Tibial nerve (tissue), 4 donors: ENCODE results near the gene IGFBP2. TPM values are rescaled to one million over a fixed set of nuclear protein-coding genes. Genes with fewer than 3 reads are reported as not detected.

Experiments
- DNase-seq, 2 donors: peaks; one replicate each; pipeline ENCODE4 v3.0.0-alpha.2; 2019; ENCODE audit warnings: low spot score in 2 of 2
- H3K27ac ChIP-seq, 4 donors: fragments of 200-600 bp; sonication (generic) in 3 of 4; one replicate each; pipeline ENCODE4 v1.5.1; 2017 to 2019; ENCODE audit warnings: mild to moderate bottlenecking in 1 of 4
- H3K27me3 ChIP-seq, 2 donors: fragments of 200-600 bp; sonication (generic) in 1 of 2; one replicate each; pipeline versions ENCODE4 v1.5.1 to v1.6.0; 2017 to 2019
- H3K36me3 ChIP-seq, 3 donors: fragments of 200-600 bp; sonication (generic); one replicate each; pipeline ENCODE4 v1.5.1; 2018 to 2019
- H3K4me1 ChIP-seq, 4 donors: fragments of 200-600 bp; sonication (generic) in 3 of 4; one replicate each; pipeline ENCODE4 v1.5.1; 2017 to 2019
- H3K4me3 ChIP-seq, 4 donors: fragments of 200-600 bp; sonication (generic) in 3 of 4; one replicate each; pipeline ENCODE4 v1.5.1; 2017 to 2019; ENCODE audit warnings: mild to moderate bottlenecking in 1 of 4, moderate library complexity in 1 of 4
- H3K9me3 ChIP-seq, 4 donors: fragments of 200-600 bp; sonication (generic) in 3 of 4; one replicate each; pipeline ENCODE4 v1.5.1; 2017 to 2019
- EP300 ChIP-seq, 2 donors: sonication (generic); formaldehyde crosslinking; IDR thresholded peaks; one replicate each; pipeline ENCODE4 v1.6.1; 2017; ENCODE audit warnings: antibody characterized with exemption in 2 of 2, mild to moderate bottlenecking in 1 of 2
- POLR2A ChIP-seq, 2 donors: fragments of 450-650 bp; IDR thresholded peaks; one replicate each; pipeline ENCODE4 v1.6.1; 2017; ENCODE audit warnings: antibody characterized with exemption in 2 of 2, mild to moderate bottlenecking in 2 of 2, moderate library complexity in 2 of 2
- WGBS, 2 donors: methylation state at CpG; one replicate each; pipeline ENCODE4 v1.1.5; 2018; 5-methylcytosine and 5-hydroxymethylcytosine counted together
- total RNA-seq, 4 donors: library from RNA; depleted of rRNA; stranded (reverse); fragments of >200 nt; gene quantifications; one replicate each; pipeline ENCODE4 v1.1.0, GENCODE V29; 2016
- TF ChIP-seq, protein P1 (sequence below), 5 experiments: fragments of 200-600 bp in 3 of 5; fragments of 450-650 bp in 2 of 5; sonication (generic) in 3 of 5; IDR thresholded peaks; one replicate each; pipeline ENCODE4 v1.5.1; 2016 to 2019; ENCODE audit warnings: antibody characterized with exemption in 5 of 5, mild to moderate bottlenecking in 3 of 5, moderate library complexity in 2 of 5

The IGFBP2 gene
- total RNA-seq, 4 donors from 2014 or later = 125 to 337 (median 157) TPM

DNA sequence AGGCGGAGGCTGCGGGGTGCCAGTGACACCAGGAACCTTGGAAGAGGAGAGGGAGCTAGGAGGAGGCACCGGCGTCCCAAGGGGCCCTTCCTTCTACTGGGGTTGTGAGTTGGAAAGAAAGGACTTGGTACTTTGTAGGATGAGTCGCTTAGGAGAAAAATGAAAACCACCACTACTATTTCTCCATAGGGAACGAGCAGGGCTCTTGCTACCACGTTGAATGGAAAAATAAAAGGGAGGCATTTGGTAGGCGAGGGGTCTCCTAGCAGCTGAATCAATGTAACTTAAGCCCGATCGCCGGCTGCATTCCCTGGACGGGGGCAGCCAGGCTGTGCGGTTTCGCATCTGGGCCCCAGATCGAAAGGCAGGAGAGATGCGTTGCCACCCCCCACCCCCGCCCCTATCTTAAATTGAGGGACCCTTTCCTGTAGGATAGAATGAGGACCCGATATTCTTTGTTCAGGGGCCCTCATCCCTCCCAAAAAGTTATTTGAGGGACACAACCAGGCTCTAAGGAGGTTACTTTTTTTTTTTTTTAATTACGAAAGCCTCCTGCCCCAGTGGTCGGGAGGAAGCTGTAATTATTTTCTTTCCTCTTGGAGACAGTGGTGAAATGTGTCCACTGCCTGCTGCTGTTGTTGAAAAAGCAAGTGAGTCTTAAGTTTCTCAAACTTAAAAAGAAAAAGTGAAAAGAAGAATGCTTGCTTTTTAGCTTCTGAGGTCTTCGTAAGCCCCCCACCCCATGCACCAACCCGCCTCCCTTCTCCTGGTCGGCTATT lies 1.3 kb downstream of the IGFBP2 start:
- Histone ChIP-seq H3K27me3 (peaks cover 0 to 60% of the 10 kb centered on the region in 2 donors), H3K36me3 (no peaks in the 10 kb centered on the region), H3K4me1 (peaks cover 0 to 49% (median 26%) of the 10 kb centered on the region in 4 donors), H3K4me3 (peak overlapping the region; percentile 9 to 59 (median 38)), H3K27ac (peak overlapping the region in 1 of 4 donors; percentile 58), H3K9me3 (no peaks in the 10 kb centered on the region)
- no peak for DNase-seq
- whole genome bisulfite sequencing, 2 donors = 8 to 9% methylated on average over 23 of the region's 23 CpGs
- TF ChIP-seq EP300 (IDR thresholded peaks at IDR 0.05) (no peak), POLR2A (IDR thresholded peaks at IDR 0.05) (no peak)
- TF ChIP-seq, protein P1, sequence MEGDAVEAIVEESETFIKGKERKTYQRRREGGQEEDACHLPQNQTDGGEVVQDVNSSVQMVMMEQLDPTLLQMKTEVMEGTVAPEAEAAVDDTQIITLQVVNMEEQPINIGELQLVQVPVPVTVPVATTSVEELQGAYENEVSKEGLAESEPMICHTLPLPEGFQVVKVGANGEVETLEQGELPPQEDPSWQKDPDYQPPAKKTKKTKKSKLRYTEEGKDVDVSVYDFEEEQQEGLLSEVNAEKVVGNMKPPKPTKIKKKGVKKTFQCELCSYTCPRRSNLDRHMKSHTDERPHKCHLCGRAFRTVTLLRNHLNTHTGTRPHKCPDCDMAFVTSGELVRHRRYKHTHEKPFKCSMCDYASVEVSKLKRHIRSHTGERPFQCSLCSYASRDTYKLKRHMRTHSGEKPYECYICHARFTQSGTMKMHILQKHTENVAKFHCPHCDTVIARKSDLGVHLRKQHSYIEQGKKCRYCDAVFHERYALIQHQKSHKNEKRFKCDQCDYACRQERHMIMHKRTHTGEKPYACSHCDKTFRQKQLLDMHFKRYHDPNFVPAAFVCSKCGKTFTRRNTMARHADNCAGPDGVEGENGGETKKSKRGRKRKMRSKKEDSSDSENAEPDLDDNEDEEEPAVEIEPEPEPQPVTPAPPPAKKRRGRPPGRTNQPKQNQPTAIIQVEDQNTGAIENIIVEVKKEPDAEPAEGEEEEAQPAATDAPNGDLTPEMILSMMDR (IDR thresholded peaks at IDR 0.05) = no peak

DNA sequence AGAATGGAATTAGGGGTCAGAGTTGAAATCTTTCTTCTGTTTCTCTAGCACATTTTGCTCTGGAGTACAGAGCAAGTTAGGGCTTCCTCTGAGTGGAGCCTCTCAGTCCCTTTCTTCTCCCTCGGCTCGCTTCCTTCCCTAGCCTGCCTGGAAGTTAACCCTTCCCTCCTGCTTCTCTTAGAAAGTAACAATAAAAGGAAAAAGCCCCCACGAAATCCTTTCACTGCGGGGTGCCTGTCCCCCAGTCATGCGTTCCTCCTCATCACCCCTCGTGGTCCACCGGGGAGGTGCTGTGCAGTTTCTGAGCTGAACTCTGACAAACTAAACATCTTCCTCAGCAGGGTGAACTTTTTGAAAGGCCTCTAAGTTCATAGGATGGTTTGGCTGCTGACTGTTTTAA lies 2.0 kb downstream of the IGFBP2 start:
- TF ChIP-seq EP300 (IDR thresholded peaks at IDR 0.05) (no peak), POLR2A (IDR thresholded peaks at IDR 0.05) (no peak)
- TF ChIP-seq, protein P1 (IDR thresholded peaks at IDR 0.05) = no peak
- H3K27ac ChIP-seq = peak overlapping the region in 2 of 4 donors; percentile 33 to 58
- peaks cover 0 to 60% of the 10 kb centered on the region in 2 donors for H3K27me3 ChIP-seq
- H3K9me3 ChIP-seq = no peaks in the 10 kb centered on the region
- H3K36me3 ChIP-seq = no peaks in the 10 kb centered on the region
- WGBS, 2 donors = 4 to 12% methylated on average over 7 of the region's 7 CpGs
- peaks cover 0 to 49% (median 26%) of the 10 kb centered on the region in 4 donors for H3K4me1 ChIP-seq
- no peak for DNase-seq
- peak overlapping the region in 2 of 4 donors; percentile 9 to 59 for H3K4me3 ChIP-seq

DNA sequence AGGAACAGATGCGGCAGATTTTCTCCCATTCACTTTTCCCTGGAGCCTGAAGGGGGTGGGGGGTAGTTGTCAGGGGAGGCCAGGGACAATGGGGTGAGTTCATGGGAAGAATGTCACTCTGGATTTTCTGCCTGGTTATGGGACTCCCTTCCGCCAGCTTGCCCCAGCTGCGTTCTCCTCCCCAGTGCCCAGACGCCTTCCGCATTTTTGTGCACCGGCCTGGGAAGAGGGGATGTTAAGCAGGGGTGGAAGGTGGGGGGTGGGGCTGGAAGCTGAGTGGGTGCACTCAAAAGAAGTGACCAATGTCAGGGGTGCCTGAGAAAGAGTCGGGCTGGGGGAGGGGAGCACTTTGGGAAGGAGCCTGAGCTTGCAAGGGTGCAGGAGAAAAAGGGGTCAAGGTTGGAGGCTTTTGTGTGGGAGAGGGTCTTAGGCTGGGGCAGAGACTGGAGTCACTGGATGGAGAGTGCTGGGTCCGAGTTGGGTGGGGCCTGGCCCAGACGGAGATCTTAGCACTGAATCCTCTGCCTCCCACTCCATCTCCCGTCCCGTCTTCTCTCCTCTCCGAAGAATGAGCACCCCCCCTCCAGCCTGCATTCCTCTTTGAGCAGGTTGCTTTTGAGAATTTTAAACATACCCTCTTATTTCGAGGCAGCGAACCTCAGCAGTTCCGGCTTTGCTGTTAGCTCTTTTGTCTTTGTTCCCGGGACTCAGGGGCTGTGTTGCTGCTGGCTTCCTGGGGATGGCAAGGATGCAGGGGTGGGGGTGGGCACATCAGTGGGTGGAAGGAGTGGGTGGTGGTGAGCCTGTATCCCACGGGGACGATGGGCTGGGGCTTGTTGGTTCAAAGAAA lies 2.7 kb downstream of the IGFBP2 start:
- H3K4me1 ChIP-seq = peaks cover 0 to 49% (median 26%) of the 10 kb centered on the region in 4 donors
- H3K36me3 ChIP-seq = no peaks in the 10 kb centered on the region
- DNase-seq = no peak
- peak overlapping the region in 2 of 4 donors; percentile 9 to 59 for H3K4me3 ChIP-seq
- H3K27me3 ChIP-seq = peaks cover 0 to 60% of the 10 kb centered on the region in 2 donors
- peak overlapping the region in 2 of 4 donors; percentile 33 to 58 for H3K27ac ChIP-seq
- TF ChIP-seq, protein P1 (IDR thresholded peaks at IDR 0.05) = no peak
- TF ChIP-seq EP300 (IDR thresholded peaks at IDR 0.05) = no peak
- no peak for TF ChIP-seq POLR2A (IDR thresholded peaks at IDR 0.05)
- 37 to 38% methylated on average over 18 of the region's 18 CpGs for WGBS, 2 donors
- H3K9me3 ChIP-seq = no peaks in the 10 kb centered on the region

DNA sequence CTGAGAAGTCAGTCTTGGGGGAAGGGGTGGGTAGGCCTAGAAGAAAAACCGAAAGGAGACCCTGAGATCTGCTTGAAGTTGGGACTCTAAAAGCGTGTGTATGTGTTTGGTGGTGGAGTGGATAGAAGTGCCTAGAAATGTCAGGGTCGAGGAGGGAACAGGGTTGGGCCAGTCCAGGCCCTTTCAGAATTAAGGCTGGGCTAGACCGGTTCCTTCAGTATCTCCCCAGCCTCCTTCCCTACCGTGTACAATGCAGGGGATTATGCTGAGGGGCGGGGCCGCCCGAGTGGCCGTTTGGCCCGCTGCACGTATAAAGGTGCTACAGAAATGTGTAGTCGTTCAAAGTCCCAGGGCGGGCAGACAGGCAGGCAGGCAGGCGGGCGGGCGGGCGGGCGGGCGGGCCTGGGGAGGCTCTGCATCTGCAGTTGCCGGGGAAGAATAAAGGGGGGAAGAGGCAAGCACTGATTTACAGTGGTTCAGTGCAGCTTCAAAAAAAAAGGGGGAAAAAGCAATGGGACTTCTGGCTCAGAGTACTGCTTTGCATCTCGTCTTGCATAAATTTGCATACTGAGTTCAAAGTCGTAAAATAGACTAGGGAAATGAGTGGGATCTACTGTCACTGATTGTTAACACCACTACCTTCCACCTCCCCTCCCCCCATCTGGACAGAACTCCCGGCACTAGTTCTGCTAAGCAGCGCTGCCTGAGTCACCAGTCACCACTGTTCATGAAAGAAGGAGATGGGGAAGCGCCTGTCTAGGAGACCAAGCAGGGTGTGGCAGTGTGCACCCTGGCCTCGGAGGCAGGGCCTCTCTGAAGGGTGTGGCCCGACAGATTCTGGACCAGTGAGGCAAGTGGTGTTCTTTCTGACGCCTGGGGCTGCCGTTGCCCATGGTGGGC lies 3.6 kb downstream of the IGFBP2 start:
- Histone ChIP-seq H3K27ac (peak overlapping the region in 1 of 4 donors; percentile 58), H3K4me3 (peak overlapping the region in 1 of 4 donors; percentile 59), H3K4me1 (peaks cover 0 to 49% (median 26%) of the 10 kb centered on the region in 4 donors), H3K27me3 (peaks cover 0 to 60% of the 10 kb centered on the region in 2 donors), H3K36me3 (no peaks in the 10 kb centered on the region), H3K9me3 (no peaks in the 10 kb centered on the region)
- TF ChIP-seq, protein P1 (IDR thresholded peaks at IDR 0.05) = no peak
- no peak for TF ChIP-seq EP300 (IDR thresholded peaks at IDR 0.05)
- no peak for TF ChIP-seq POLR2A (IDR thresholded peaks at IDR 0.05)
- peak in 1 of 2 donors; percentile 17 for DNase-seq
- WGBS, 2 donors = 28 to 31% methylated on average over 29 of the region's 29 CpGs
